ENCODE measurements around the gene CCDC59. TPM values are rescaled to one million over a fixed set of nuclear protein-coding genes. Genes with fewer than 3 reads are reported as not detected.

Gene CCDC59
- total RNA-seq, 1 donor, result 57.1 TPM

DNA sequence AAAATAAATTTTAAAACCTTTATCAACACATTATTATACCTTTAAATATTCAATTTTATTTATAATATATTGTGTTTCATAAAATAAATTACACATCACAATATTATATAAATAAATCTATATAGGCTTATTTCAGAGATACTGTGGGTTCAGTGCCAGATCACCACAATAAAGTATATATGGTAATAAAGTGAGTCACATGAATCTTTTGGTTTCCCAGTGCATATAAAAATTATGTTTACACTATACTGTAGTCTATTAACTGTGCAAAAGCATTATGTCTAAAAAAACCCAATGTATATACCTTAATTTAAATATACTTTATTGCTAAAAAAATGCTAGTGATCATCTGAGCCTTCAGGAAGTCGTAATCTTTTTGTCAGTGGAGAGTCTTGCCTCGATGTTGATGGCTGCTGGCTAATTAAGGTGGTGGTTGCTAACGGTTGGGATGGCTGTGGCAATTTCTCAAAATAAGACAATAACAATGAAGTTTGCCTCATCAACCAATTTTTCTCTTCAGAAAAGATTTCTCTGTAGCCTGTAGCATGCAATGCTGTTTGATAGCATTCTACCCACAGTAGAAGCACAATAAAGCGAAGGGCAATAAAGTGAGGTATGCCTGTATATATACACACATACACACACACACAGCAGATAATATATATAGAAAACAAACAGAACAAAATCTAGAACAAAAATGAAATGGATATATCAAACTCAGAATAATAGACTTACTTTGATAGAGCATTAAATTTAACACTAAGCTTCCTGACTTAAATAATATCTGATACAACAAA is 32.4 kb downstream of the CCDC59 start:
- TF ChIP-seq, protein P1, sequence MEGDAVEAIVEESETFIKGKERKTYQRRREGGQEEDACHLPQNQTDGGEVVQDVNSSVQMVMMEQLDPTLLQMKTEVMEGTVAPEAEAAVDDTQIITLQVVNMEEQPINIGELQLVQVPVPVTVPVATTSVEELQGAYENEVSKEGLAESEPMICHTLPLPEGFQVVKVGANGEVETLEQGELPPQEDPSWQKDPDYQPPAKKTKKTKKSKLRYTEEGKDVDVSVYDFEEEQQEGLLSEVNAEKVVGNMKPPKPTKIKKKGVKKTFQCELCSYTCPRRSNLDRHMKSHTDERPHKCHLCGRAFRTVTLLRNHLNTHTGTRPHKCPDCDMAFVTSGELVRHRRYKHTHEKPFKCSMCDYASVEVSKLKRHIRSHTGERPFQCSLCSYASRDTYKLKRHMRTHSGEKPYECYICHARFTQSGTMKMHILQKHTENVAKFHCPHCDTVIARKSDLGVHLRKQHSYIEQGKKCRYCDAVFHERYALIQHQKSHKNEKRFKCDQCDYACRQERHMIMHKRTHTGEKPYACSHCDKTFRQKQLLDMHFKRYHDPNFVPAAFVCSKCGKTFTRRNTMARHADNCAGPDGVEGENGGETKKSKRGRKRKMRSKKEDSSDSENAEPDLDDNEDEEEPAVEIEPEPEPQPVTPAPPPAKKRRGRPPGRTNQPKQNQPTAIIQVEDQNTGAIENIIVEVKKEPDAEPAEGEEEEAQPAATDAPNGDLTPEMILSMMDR (IDR thresholded peaks at IDR 0.05; ENCODE audit: insufficient read depth, low read length), result no peak
- no peak overlapping the region for H3K4me3 ChIP-seq (ENCODE audit: low read depth, low read length)

DNA sequence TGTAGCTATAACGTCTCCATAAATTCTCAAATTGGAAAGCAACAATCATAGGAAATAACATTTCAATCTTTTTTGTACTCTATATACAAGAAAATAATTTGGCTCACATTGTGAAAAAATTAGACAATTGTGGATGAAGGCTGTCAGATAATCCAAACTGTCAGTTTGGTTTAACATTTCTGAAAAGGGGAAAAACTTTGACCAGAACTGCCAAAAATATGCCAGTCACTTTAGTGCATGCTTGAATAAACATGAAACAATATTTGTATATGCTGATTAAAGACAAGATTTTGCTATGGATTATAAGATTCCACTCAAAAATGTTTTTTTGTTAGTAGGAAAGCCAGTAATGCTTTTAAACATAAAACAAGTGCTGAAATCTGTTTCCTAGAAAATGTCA is 38.9 kb downstream of the CCDC59 start:
- DNase-seq (ENCODE audit: low read depth), result no peak
- no peak overlapping the region for H3K4me3 ChIP-seq (ENCODE audit: low read depth, low read length)
- TF ChIP-seq, protein P1 (IDR thresholded peaks at IDR 0.05; ENCODE audit: insufficient read depth, low read length), result no peak

More for the DNA sequence above, 32.4 kb downstream of the CCDC59 start:
- no peak for DNase-seq (ENCODE audit: low read depth)

DNA sequence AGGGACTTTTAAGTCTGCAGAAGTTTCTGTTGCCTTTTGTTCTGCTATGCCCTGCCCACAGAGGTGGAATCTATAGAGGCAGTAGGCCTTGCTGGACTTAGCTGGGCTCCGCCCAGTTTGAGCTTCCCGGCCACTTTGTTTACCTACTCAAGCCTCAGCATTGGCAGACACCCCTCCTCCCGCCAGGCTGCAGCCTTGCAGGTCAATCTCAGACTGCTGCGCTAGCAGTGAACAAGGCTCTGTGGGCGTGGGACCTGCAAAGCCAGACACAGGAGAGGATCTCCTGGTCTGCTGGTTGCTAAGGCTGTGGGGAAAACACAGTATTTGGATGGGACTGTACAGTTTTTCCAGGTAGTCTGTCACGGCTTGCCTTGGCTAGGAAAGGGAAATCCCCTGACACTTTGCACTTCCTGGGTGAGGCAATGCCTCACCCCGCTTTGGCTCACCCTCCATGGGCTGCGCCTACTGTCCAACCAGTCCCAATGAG is 43.7 kb downstream of the CCDC59 start:
- TF ChIP-seq, protein P1 (IDR thresholded peaks at IDR 0.05; ENCODE audit: insufficient read depth, low read length), result no peak
- H3K4me3 ChIP-seq (ENCODE audit: low read depth, low read length), result no peak overlapping the region

More for the DNA sequence above, 43.7 kb downstream of the CCDC59 start:
- DNase-seq (ENCODE audit: low read depth), result no peak

Other genes with a start within 250 kb of the CCDC59 start
- gene METTL25, start 142 bp upstream of the CCDC59 start, total RNA-seq (ENCODE audit: low replicate concordance), result 13.6 and 27.7 TPM in 2 replicates